IMR-90 (cell line): ENCODE data around the gene CABP1. TPM values are rescaled to one million over a fixed set of nuclear protein-coding genes. Genes with fewer than 3 reads are reported as not detected.

Experiments used
- ATAC-seq: fragments of 200-7000 bp; cut with Tn5 transposase; 2 replicates; pipeline ENCODE4 v1.9.1; 2020; ENCODE audit warnings: low read depth, mild to moderate bottlenecking, moderate library complexity
- BruUV-seq: library from RNA; stranded (reverse); fragments of 400-500 nt; replicated peaks from 2 replicates; lab custom pipeline; 2021; lab: Mats Ljungman, UMichigan
- CTCF ChIA-PET: fragments of 300-600 bp; formaldehyde crosslinking; extraction: SDS; loops from one replicate; lab custom pipeline; 2021; ENCODE audit warnings: antibody characterized with exemption; lab: Yijun Ruan, JAX
- POLR2A ChIA-PET: fragments of 300-600 bp; sonication (Branson Sonifier 250); formaldehyde crosslinking; loops from one replicate; lab custom pipeline; 2022; ENCODE audit warnings: antibody characterized with exemption; ENCODE audit not compliant: unreplicated experiment; lab: Charles Lee
- DNase-seq: peaks from one replicate; pipeline ENCODE4 v3.0.0; 2013
- H2AFZ ChIP-seq: replicated peaks from 2 replicates; pipeline ENCODE3; 2013; ENCODE audit warnings: low read length, mild to moderate bottlenecking; ENCODE audit not compliant: poor library complexity
- H2AK5ac ChIP-seq: 2 replicates; pipeline ENCODE4 v1.6.1; 2013; ENCODE audit warnings: low read depth, low read length, inconsistent platforms
- H2AK9ac ChIP-seq: replicated peaks from 2 replicates; pipeline ENCODE3; 2013; ENCODE audit warnings: mild to moderate bottlenecking, low read depth, low read length, moderate library complexity; ENCODE audit not compliant: poor library complexity
- H2BK120ac ChIP-seq: 2 replicates; pipeline ENCODE4 v1.6.1; 2013; ENCODE audit warnings: low read depth, low read length, inconsistent platforms
- H2BK15ac ChIP-seq: 3 replicates; pipeline ENCODE4 v1.6.1; 2013; ENCODE audit warnings: low read depth, low read length, inconsistent platforms
- H2BK20ac ChIP-seq: 2 replicates; pipeline ENCODE4 v1.6.1; 2013; ENCODE audit warnings: low read depth, mild to moderate bottlenecking, inconsistent platforms, low read length, moderate library complexity
- H2BK5ac ChIP-seq: 2 replicates; pipeline ENCODE4 v1.6.1; 2013; ENCODE audit warnings: mild to moderate bottlenecking, low read depth, low read length, inconsistent platforms; ENCODE audit not compliant: poor library complexity, severe bottlenecking
- H3K14ac ChIP-seq: replicated peaks from 2 replicates; pipeline ENCODE4 v1.6.1; 2013; ENCODE audit warnings: low read depth, low read length, inconsistent platforms
- H3K18ac ChIP-seq: 2 replicates; pipeline ENCODE4 v1.6.1; 2013; ENCODE audit warnings: low read depth, low read length, control low read depth
- H3K23ac ChIP-seq: 2 replicates; pipeline ENCODE4 v1.6.1; 2013; ENCODE audit warnings: low read depth, low read length, inconsistent platforms
- H3K27ac ChIP-seq: 2 replicates; pipeline ENCODE4 v1.5.1; 2013; ENCODE audit warnings: mild to moderate bottlenecking, control low read depth, low read length; ENCODE audit not compliant: insufficient read depth
- H3K27me3 ChIP-seq: 2 replicates; pipeline ENCODE4 v1.6.1; 2013; ENCODE audit warnings: low read length; ENCODE audit not compliant: control insufficient read depth, insufficient read depth
- H3K36me3 ChIP-seq: 2 replicates; pipeline ENCODE4 v1.6.1; 2013; ENCODE audit warnings: low read length, mixed read lengths; ENCODE audit not compliant: control insufficient read depth, insufficient read depth
- H3K4ac ChIP-seq: 2 replicates; pipeline ENCODE4 v1.6.1; 2013; ENCODE audit warnings: low read depth, low read length, inconsistent platforms
- H3K4me1 ChIP-seq: 2 replicates; pipeline ENCODE4 v1.6.1; 2013; ENCODE audit warnings: low read length, mixed read lengths; ENCODE audit not compliant: control insufficient read depth, insufficient read depth
- H3K4me2 ChIP-seq: 2 replicates; pipeline ENCODE4 v1.6.1; 2013; ENCODE audit warnings: low read depth, mild to moderate bottlenecking, control low read depth, low read length, moderate library complexity
- H3K4me3 ChIP-seq: 2 replicates; pipeline ENCODE4 v1.5.1; 2013; ENCODE audit warnings: low read depth, mild to moderate bottlenecking, control low read depth, low read length, moderate library complexity; ENCODE audit not compliant: insufficient read depth
- H3K56ac ChIP-seq: 2 replicates; pipeline ENCODE4 v1.6.1; 2013; ENCODE audit warnings: low read length, inconsistent platforms; ENCODE audit not compliant: insufficient read depth; ENCODE audit errors: extremely low read depth
- H3K79me1 ChIP-seq, 2 experiments: 2 replicates each; pipeline ENCODE4 v1.6.1; 2013; ENCODE audit warnings: low read length in 2 of 2, inconsistent platforms in 1 of 2, low read depth in 1 of 2
- H3K9ac ChIP-seq: 2 replicates; pipeline ENCODE4 v1.6.1; 2013; ENCODE audit warnings: low read depth, low read length, control low read depth
- H3K9me1 ChIP-seq: 2 replicates; pipeline ENCODE4 v1.6.1; 2013; ENCODE audit warnings: low read length, inconsistent platforms; ENCODE audit not compliant: insufficient read depth
- H3K9me3 ChIP-seq: 2 replicates; pipeline ENCODE4 v1.6.1; 2013; ENCODE audit warnings: low read length; ENCODE audit not compliant: control insufficient read depth, insufficient read depth
- H4K20me1 ChIP-seq: 2 replicates; pipeline ENCODE4 v1.6.1; 2013; ENCODE audit warnings: low read length, inconsistent platforms; ENCODE audit not compliant: insufficient read depth
- H4K5ac ChIP-seq: 2 replicates; pipeline ENCODE4 v1.6.1; 2013; ENCODE audit warnings: mild to moderate bottlenecking, low read depth, low read length, control low read depth
- H4K8ac ChIP-seq, 2 experiments: 2 replicates each; pipeline ENCODE4 v1.6.1; 2013; ENCODE audit warnings: low read depth in 2 of 2, low read length in 2 of 2, control low read depth in 1 of 2, inconsistent platforms in 1 of 2
- H4K91ac ChIP-seq: 2 replicates; pipeline ENCODE4 v1.6.1; 2013; ENCODE audit warnings: low read depth, low read length, inconsistent platforms; ENCODE audit not compliant: insufficient read depth
- CEBPB ChIP-seq: IDR thresholded peaks from 2 replicates; pipeline ENCODE4 v1.6.1; 2012; ENCODE audit warnings: low read depth, low read length, improper control_type of control experiment
- CTCF ChIP-seq: conservative IDR thresholded peaks from 2 replicates; pipeline ENCODE4 v1.5.1; 2012; ENCODE audit warnings: mild to moderate bottlenecking, low read depth, low read length, improper control_type of control experiment
- FOS ChIP-seq: fragments of 150-350 bp; IDR thresholded peaks from 2 replicates; pipeline ENCODE4 v1.6.1; 2016; ENCODE audit warnings: low read depth, low read length
- MXI1 ChIP-seq: IDR thresholded peaks from 2 replicates; pipeline ENCODE4 v1.6.1; 2012; ENCODE audit warnings: low read depth, mild to moderate bottlenecking, low read length, moderate library complexity, borderline replicate concordance
- NFE2L2 ChIP-seq: fragments of 150-350 bp; IDR thresholded peaks from 2 replicates; pipeline ENCODE4 v1.6.1; 2016; ENCODE audit warnings: low read depth, mild to moderate bottlenecking, low read length
- POLR2A ChIP-seq: IDR thresholded peaks from 2 replicates; pipeline ENCODE4 v1.6.1; 2012; ENCODE audit warnings: mild to moderate bottlenecking, low read depth, low read length
- USF2 ChIP-seq: fragments of 150-350 bp; IDR thresholded peaks from 2 replicates; pipeline ENCODE4 v1.6.1; 2017; ENCODE audit warnings: mild to moderate bottlenecking, antibody characterized with exemption, low read length, low read depth
- WGBS, 2 experiments: methylation state at CpG; one replicate each; pipeline versions ENCODE4 v1.1.5 to v1.1.7; 2013; ENCODE audit warnings: missing lambda C conversion rate in 2 of 2; ENCODE audit not compliant: insufficient read length in 1 of 2; ENCODE audit errors: extremely low coverage in 2 of 2; 5-methylcytosine and 5-hydroxymethylcytosine counted together
- dilution Hi-C: fragments of 300-500 bp; cut with HindIII; formaldehyde crosslinking; loops from one replicate; pipeline ENCODE4 v1.14.3; 2018; ENCODE audit warnings: low sequenced_read_pairs; ENCODE audit not compliant: unreplicated experiment
- in situ Hi-C: fragments of 300-500 bp; cut with MboI; formaldehyde crosslinking; loops from 3 replicates; pipeline ENCODE4 v1.14.3; 2019; ENCODE audit warnings: low sequenced_read_pairs, inconsistent platforms, mixed read lengths
- intact Hi-C: fragments of 100-400 bp; cut with micrococcal nuclease; formaldehyde crosslinking; loops from 2 replicates; pipeline ENCODE4 v1.10.0; 2022
- polyA plus RNA-seq, 3 experiments: library from polyadenylated mRNA; depleted of rRNA; stranded (reverse); fragments of >200 nt; gene quantifications; 2 replicates each; pipeline ENCODE4 v1.2.3, GENCODE V29; 2012; ENCODE audit warnings: low replicate concordance in 1 of 3
- total RNA-seq: library from RNA; depleted of rRNA; stranded (reverse); fragments of >200 nt; gene quantifications from 2 replicates; pipeline ENCODE4 v1.2.3, GENCODE V29; 2012

CABP1 gene
- total and polyA plus RNA-seq, 2 of the 4 experiments (the other 2 are of a cell fraction), result 0.54 to 1.1 TPM

GRCh38 chr12:120647375-120647755 is 6.9 kb downstream of the CABP1 start:
- no peak overlapping the region for H3K4me2 ChIP-seq
- no peak for ATAC-seq
- H4K91ac ChIP-seq, result no peak overlapping the region
- no peaks in the 10 kb centered on the region for H4K20me1 ChIP-seq
- H2AK5ac ChIP-seq, result no peak overlapping the region
- no peaks in the 10 kb centered on the region for H3K9me3 ChIP-seq
- H3K4me1 ChIP-seq, result peaks cover 3% of the 10 kb centered on the region; the same call in 1 of the 2 replicates
- H3K9me1 ChIP-seq, result no peaks in the 10 kb centered on the region
- H3K4ac ChIP-seq, result no peak overlapping the region
- DNase-seq, result no peak
- dilution Hi-C loops (no loop called here), in situ Hi-C loops (no loop called here), intact Hi-C loops (loop anchor here (1.0 kb wide), 1 partner anchor 67 kb away; no protein-coding TSS in a partner anchor)
- no peak overlapping the region for H2BK15ac ChIP-seq
- H3K23ac ChIP-seq, result no peak overlapping the region
- H2AK9ac ChIP-seq, result no peak overlapping the region
- peaks cover 57% of the 10 kb centered on the region for H3K27me3 ChIP-seq
- H3K14ac ChIP-seq, result no peak overlapping the region
- H2BK120ac ChIP-seq, result no peak overlapping the region
- H3K18ac ChIP-seq, result no peak overlapping the region
- no peak overlapping the region for H3K9ac ChIP-seq
- H2BK20ac ChIP-seq, result no peak overlapping the region
- POLR2A ChIA-PET, result no interaction called here
- H4K5ac ChIP-seq, result no peak overlapping the region
- H4K8ac ChIP-seq, result no peak overlapping the region
- H3K36me3 ChIP-seq, result no peaks in the 10 kb centered on the region
- no peak overlapping the region for H3K4me3 ChIP-seq
- no peak overlapping the region for H2BK5ac ChIP-seq
- CTCF ChIA-PET, result interaction anchor here (0.6 to 1.3 kb wide), 4 partner anchors 63 to 889 kb away, joined by 3 to 9 read pairs (median 4); partner anchors contain the start of gene UNC119B
- H3K56ac ChIP-seq, result no peak overlapping the region
- BruUV-seq, result no TSS peak
- TF ChIP-seq CEBPB, result no peak
- TF ChIP-seq POLR2A, result no peak
- no peak for TF ChIP-seq NFE2L2
- no peak for TF ChIP-seq USF2
- TF ChIP-seq FOS, result no peak
- TF ChIP-seq MXI1, result no peak
- TF ChIP-seq CTCF, result no peak
- no peak overlapping the region for H3K27ac ChIP-seq
- 81% methylated on average over 3 of the region's 13 CpGs; no CpG with 5 or more reads in 1 of the 2 experiments for WGBS, 2 experiments
- H2AFZ ChIP-seq, result no peak overlapping the region
- H3K79me1 ChIP-seq, result no peaks in the 10 kb centered on the region
